ENCODE data around the gene WSCD1. TPM values are rescaled to one million over a fixed set of nuclear protein-coding genes. Genes with fewer than 3 reads are reported as not detected.

WSCD1 gene
- 1.1 TPM for polyA plus RNA-seq (2012; ENCODE audit: insufficient read depth, insufficient read length)

GRCh38 chr17:6069539-6070429 lies at the start of gene WSCD1:
WSCD1 (plus strand) TSS chr17:6070379; CDS start chr17:6080659, 10,280 bp downstream.
- no peak for DNase-seq (ENCODE audit: low read depth, low spot score)
- H3K4me3 ChIP-seq (ENCODE audit: low read length): no peak within 1 kb of the TSS

GRCh38 chr17:6021011-6021400 lies 49.2 kb upstream of the WSCD1 start:
- H3K4me3 ChIP-seq (ENCODE audit: low read length): no peak overlapping the region
- DNase-seq (ENCODE audit: low read depth, low spot score): no peak

- DNase-seq (ENCODE audit: low read depth, low spot score): no peak
- H3K4me3 ChIP-seq (ENCODE audit: low read length): no peak overlapping the region
Measured at GRCh38 chr17:6021627-6022026, 48.6 kb upstream of the WSCD1 start.

- H3K4me3 ChIP-seq (ENCODE audit: low read length): no peak overlapping the region
- no peak for DNase-seq (ENCODE audit: low read depth, low spot score)
Measured at GRCh38 chr17:6023036-6023831, 46.9 kb upstream of the WSCD1 start.

GRCh38 chr17:6024576-6024975 lies 45.6 kb upstream of the WSCD1 start:
- no peak for DNase-seq (ENCODE audit: low read depth, low spot score)
- no peak overlapping the region for H3K4me3 ChIP-seq (ENCODE audit: low read length)

- no peak overlapping the region for H3K4me3 ChIP-seq (ENCODE audit: low read length)
- DNase-seq (ENCODE audit: low read depth, low spot score): no peak
Measured at GRCh38 chr17:6027342-6028024, 42.7 kb upstream of the WSCD1 start.

GRCh38 chr17:6028294-6028693 lies 41.9 kb upstream of the WSCD1 start:
- DNase-seq (ENCODE audit: low read depth, low spot score): no peak
- H3K4me3 ChIP-seq (ENCODE audit: low read length): no peak overlapping the region

- no peak for DNase-seq (ENCODE audit: low read depth, low spot score)
- no peak overlapping the region for H3K4me3 ChIP-seq (ENCODE audit: low read length)
Measured at GRCh38 chr17:6035801-6036394, 34.3 kb upstream of the WSCD1 start.

GRCh38 chr17:6040504-6040903 lies 29.7 kb upstream of the WSCD1 start:
- no peak for DNase-seq (ENCODE audit: low read depth, low spot score)
- no peak overlapping the region for H3K4me3 ChIP-seq (ENCODE audit: low read length)

- no peak for DNase-seq (ENCODE audit: low read depth, low spot score)
- H3K4me3 ChIP-seq (ENCODE audit: low read length): no peak overlapping the region
Measured at GRCh38 chr17:6041246-6041645, 28.9 kb upstream of the WSCD1 start.

- no peak for DNase-seq (ENCODE audit: low read depth, low spot score)
Measured at GRCh38 chr17:6043405-6043804, 26.8 kb upstream of the WSCD1 start.

GRCh38 chr17:6044261-6044660 lies 25.9 kb upstream of the WSCD1 start:
- no peak overlapping the region for H3K4me3 ChIP-seq (ENCODE audit: low read length)
- no peak for DNase-seq (ENCODE audit: low read depth, low spot score)

More at GRCh38 chr17:6043405-6043804, 26.8 kb upstream of the WSCD1 start:
- no peak overlapping the region for H3K4me3 ChIP-seq (ENCODE audit: low read length)

- no peak for DNase-seq (ENCODE audit: low read depth, low spot score)
- no peak overlapping the region for H3K4me3 ChIP-seq (ENCODE audit: low read length)
Measured at GRCh38 chr17:6045621-6046357, 24.4 kb upstream of the WSCD1 start.

- H3K4me3 ChIP-seq (ENCODE audit: low read length): no peak overlapping the region
- no peak for DNase-seq (ENCODE audit: low read depth, low spot score)
Measured at GRCh38 chr17:6046431-6046830, 23.7 kb upstream of the WSCD1 start.

- no peak for DNase-seq (ENCODE audit: low read depth, low spot score)
- H3K4me3 ChIP-seq (ENCODE audit: low read length): no peak overlapping the region
Measured at GRCh38 chr17:6046931-6047330, 23.2 kb upstream of the WSCD1 start.

- DNase-seq (ENCODE audit: low read depth, low spot score): no peak
- no peak overlapping the region for H3K4me3 ChIP-seq (ENCODE audit: low read length)
Measured at GRCh38 chr17:6047966-6048365, 22.2 kb upstream of the WSCD1 start.

GRCh38 chr17:6048486-6048885 lies 21.7 kb upstream of the WSCD1 start:
- H3K4me3 ChIP-seq (ENCODE audit: low read length): no peak overlapping the region

GRCh38 chr17:6052926-6053325 lies 17.3 kb upstream of the WSCD1 start:
- no peak for DNase-seq (ENCODE audit: low read depth, low spot score)
- no peak overlapping the region for H3K4me3 ChIP-seq (ENCODE audit: low read length)

More at GRCh38 chr17:6048486-6048885, 21.7 kb upstream of the WSCD1 start:
- DNase-seq (ENCODE audit: low read depth, low spot score): no peak

- DNase-seq (ENCODE audit: low read depth, low spot score): no peak
Measured at GRCh38 chr17:6054372-6054771, 15.8 kb upstream of the WSCD1 start.

More at GRCh38 chr17:6054372-6054771, 15.8 kb upstream of the WSCD1 start:
- H3K4me3 ChIP-seq (ENCODE audit: low read length): no peak overlapping the region
